Myometrial cell (primary cell): ENCODE data around the gene HMOX2. TPM values are rescaled to one million over a fixed set of nuclear protein-coding genes. Genes with fewer than 3 reads are reported as not detected.

Source experiments
- total RNA-seq: library from RNA; depleted of rRNA; stranded (reverse); fragments of >200 nt; gene quantifications from 2 replicates; pipeline ENCODE4 v1.2.3, GENCODE V29; 2015

The HMOX2 gene
- total RNA-seq, result 58.8 and 79.6 TPM in 2 replicates

GRCh38 chr16:4475880-4476788, at the start of gene HMOX2:
Gene HMOX2 (plus strand): TSS chr16:4476398. CDS start chr16:4505525, 29,127 bp downstream.

DNA sequence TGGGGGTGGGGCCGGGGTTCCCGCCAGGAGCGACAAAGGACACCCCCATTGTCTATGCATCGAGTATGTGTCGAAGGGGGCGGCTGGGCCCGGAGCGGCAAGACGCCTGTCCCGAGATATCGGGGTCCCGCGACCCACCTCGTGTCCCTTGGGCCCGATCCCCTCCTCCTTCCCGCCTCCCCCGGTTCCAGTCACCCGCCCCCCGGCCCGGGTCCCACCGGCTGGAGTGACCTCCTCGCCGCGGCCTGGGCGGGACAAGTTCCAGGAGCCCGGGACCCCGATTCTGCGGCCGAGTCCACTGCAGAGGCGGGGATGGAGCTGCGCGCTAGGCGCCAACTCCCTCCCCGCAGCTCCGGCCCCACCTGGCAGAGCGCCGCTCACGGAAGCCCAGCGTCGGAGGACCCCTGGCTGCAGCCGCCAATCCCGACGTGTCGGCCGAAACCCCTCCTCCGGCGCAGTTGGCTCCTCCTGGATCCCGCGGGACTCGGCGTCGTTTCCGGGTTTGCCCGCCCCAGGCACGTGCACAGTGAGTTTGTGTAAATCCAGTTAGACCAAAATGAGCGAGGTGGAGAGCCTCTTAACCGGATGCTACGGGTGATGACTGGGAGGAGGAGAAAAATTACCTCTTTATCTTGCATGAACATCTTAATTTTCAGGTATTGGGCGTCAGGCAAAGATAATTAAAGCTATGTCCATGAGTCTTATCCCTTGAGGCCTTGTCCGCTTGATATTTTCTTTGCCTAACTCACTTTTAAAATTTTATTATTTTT, 1.8 kb upstream of the HMOX2 start, which contains the start of gene NMRAL1:
Gene NMRAL1, minus strand, starts transcription at position 434 of the 770 bp plus-strand sequence. CDS start 493 bp downstream, outside the sequence.

DNA sequence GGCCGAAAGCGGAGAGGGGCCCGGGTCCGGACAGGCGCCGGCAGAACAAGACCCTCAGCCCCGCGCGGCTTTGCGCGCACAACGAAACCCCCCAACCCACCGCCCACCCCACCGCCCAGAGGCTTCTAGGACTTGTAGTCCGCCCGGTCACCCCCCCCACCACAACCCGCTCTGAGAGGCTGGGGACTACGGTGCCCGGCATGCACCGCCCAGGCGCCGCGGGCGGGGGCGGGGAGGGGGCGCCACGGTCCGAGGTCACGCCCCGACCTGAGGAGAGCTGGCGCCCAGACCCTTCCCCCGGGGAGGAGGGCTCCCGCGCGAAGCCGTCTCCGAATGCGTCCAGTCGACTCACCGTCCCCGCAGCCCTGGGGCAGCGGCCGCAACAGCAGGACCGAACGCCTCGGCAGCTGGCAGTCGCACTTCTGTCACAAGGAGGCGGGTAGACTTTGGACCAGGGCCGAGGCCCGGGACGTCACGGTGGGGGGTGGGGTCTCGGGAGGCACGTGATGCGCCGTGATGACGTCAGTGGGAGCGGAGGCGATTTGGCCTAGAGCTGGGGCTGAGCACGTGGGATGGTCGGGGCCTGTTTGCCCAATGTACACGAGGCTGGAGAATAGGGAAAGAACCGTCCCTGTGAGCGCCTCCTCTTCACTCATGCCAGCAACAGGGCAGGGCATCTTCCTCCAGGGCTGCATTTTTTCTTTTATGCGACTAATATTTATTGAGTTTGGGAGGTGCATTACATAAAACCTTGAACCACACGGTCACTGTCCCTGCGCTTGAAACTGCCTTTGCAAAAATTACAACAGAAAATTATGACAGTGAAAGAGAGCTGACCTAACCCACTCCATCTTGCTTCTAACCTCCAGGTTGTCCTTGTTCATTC, 62.4 kb downstream of the HMOX2 start, which contains the start of gene CDIP1:
Gene CDIP1, minus strand, starts transcription at position 424 of the 886 bp plus-strand sequence. CDS start 24,643 bp downstream, outside the sequence.

DNA sequence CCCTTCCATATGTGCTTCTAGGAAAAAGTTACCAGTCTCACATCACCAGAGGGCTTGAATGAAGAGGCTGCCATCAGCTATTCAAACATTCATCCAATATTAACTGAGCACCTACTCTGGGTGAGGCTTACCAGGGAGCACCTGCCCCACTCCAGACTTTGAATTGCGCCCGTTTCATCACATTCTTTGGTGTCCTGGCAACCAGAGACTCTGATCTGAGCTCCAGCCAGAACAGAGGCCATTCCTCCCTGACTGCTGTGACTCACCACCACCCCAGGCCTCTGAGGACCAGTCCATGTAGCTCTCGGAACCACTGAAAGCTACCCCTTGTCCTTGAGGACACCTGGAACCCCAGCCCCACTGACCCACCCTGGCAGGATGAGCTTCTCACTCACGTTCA, 79.9 kb downstream of the HMOX2 start, which contains the start of gene C16orf96:
Gene C16orf96, plus strand, starts transcription at position 229 of the 400 bp plus-strand sequence. Its CDS starts 150 bp downstream, at position 379.

Other genes with a start within 250 kb of the HMOX2 start
- gene SRL, start 234.3 kb upstream of the HMOX2 start, total RNA-seq, result 0.29 and 0.89 TPM in 2 replicates
- 5.8 and 7.8 TPM in 2 replicates for gene TFAP4, start 203.4 kb upstream of the HMOX2 start, total RNA-seq
- 6.7 and 6.9 TPM in 2 replicates for gene GLIS2, start 160.3 kb upstream of the HMOX2 start, total RNA-seq
- gene PAM16, start 125.1 kb upstream of the HMOX2 start, total RNA-seq, result 29.1 and 32.4 TPM in 2 replicates
- gene VASN, start 104.5 kb upstream of the HMOX2 start, total RNA-seq, result 108 and 121 TPM in 2 replicates
- gene CORO7, start 59.8 kb upstream of the HMOX2 start, total RNA-seq, result 13.3 and 14.1 TPM in 2 replicates
- gene DNAJA3, start 50.5 kb upstream of the HMOX2 start, total RNA-seq, result 44.1 and 49.4 TPM in 2 replicates
- 78.9 and 86.2 TPM in 2 replicates for gene NMRAL1, start 1.8 kb upstream of the HMOX2 start, total RNA-seq
- 6.6 and 10.1 TPM in 2 replicates for gene CDIP1, start 62.4 kb downstream of the HMOX2 start, total RNA-seq
- gene C16orf96, start 79.9 kb downstream of the HMOX2 start, total RNA-seq, result not detected in 2 replicates
- gene UBALD1, start 138.5 kb downstream of the HMOX2 start, total RNA-seq, result 2.3 and 6.0 TPM in 2 replicates
- 31.4 and 37.7 TPM in 2 replicates for gene MGRN1, start 148.4 kb downstream of the HMOX2 start, total RNA-seq
- 42.5 and 43.0 TPM in 2 replicates for gene NUDT16L1, start 217.2 kb downstream of the HMOX2 start, total RNA-seq